ENCODE data around the gene TXNDC9. TPM values are rescaled to one million over a fixed set of nuclear protein-coding genes. Genes with fewer than 3 reads are reported as not detected.
"Not testable (repeated sequence)": the region's sequence is repeated elsewhere in the genome, so short reads cannot be mapped to it uniquely, and the experiment has no call there.

Gene TXNDC9
- total RNA-seq, 1 donor from 2014 or later: 26.6 TPM

DNA sequence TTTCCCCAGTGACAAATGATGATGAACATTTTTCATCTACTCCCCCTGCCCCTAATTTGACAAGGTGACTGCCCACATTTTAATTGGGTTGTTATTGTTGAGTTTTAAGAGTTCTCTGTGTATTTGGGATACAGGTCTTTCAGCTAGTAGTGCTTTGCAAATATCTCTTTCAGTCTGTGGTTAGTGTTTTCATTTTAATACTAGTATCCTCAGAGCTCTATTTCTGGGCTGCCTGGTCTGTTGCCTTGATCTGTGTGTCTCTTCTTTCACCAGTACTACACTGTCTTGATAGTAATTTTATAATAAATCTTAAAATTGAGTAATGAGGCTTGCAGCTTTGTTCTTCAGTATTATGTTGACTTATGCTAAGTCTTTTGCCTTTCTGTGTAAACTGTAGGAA is 20.7 kb upstream of the TXNDC9 start:
- Histone ChIP-seq H3K4me1 (ENCODE audit: control insufficient read depth in 3 of 3, insufficient read depth in 3 of 3, low read length in 3 of 3) (peaks cover 0 to 4% (median 0%) of the 10 kb centered on the region in 3 donors), H3K36me3 (ENCODE audit: control insufficient read depth in 3 of 3, insufficient read depth in 3 of 3, low read length in 3 of 3) (peaks cover 0 to 4% (median 0%) of the 10 kb centered on the region in 3 donors), H3K27ac (ENCODE audit: low read depth, low read length) (no peak overlapping the region), H3K9ac (ENCODE audit: low read depth in 1 of 3, low read length in 3 of 3) (no peak overlapping the region), H3K4me3 (ENCODE audit: low read length in 3 of 3) (no peak overlapping the region), H3K27me3 (ENCODE audit: control insufficient read depth in 3 of 3, insufficient read depth in 3 of 3, low read length in 3 of 3) (no peaks in the 10 kb centered on the region), H3K9me3 (ENCODE audit: control insufficient read depth in 3 of 3, low read length in 3 of 3) (no peaks in the 10 kb centered on the region)

DNA sequence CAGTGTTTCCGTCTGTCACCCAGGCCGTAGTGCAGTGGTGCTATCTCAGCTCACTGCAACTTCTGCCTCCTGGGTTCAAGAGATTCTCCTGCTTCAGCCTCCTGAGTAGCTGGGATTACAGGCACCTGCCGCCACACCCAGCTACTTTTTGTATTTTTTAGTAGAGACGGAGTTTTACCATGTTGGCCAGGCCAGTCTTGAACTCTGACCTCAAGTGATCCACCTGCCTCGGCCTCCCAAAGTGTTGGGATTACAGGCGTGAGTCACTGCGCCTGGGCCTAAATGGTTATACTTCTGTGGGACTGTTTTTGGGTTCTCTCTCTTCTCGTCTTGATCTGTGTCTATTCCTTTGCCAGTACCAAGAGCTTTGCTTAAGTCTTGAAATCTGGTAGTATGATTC is 18.7 kb upstream of the TXNDC9 start:
- not testable (repeated sequence) for H3K4me1 ChIP-seq (ENCODE audit: control insufficient read depth in 3 of 3, insufficient read depth in 3 of 3, low read length in 3 of 3); H3K4me3 ChIP-seq (ENCODE audit: low read length in 3 of 3); H3K36me3 ChIP-seq (ENCODE audit: control insufficient read depth in 3 of 3, insufficient read depth in 3 of 3, low read length in 3 of 3); H3K9me3 ChIP-seq (ENCODE audit: control insufficient read depth in 3 of 3, low read length in 3 of 3); H3K27me3 ChIP-seq (ENCODE audit: control insufficient read depth in 3 of 3, insufficient read depth in 3 of 3, low read length in 3 of 3); H3K27ac ChIP-seq (ENCODE audit: low read depth, low read length); H3K9ac ChIP-seq (ENCODE audit: low read depth in 1 of 3, low read length in 3 of 3)

DNA sequence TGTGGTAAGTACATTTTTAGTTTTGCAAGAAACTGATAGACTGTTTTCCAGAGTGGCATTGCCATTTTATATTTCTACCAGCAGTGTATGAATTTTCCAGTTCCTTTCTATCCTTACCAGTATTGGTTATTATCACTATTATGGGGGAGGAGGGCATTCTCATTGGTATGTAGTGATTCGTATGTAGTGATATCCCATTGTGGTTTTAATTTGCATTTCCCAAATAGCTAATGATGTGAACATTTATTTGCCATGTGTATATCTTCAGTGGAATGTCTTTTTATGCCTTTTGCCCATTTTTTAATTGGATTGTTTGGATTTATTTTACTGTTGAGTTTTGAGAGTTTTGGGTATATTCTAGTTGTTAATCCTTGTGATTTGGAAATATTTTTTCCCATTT is 17.9 kb upstream of the TXNDC9 start:
- no peak overlapping the region for H3K4me3 ChIP-seq (ENCODE audit: low read length in 3 of 3)
- H3K36me3 ChIP-seq (ENCODE audit: control insufficient read depth in 3 of 3, insufficient read depth in 3 of 3, low read length in 3 of 3): no peaks in the 10 kb centered on the region
- H3K9me3 ChIP-seq (ENCODE audit: control insufficient read depth in 3 of 3, low read length in 3 of 3): no peaks in the 10 kb centered on the region
- H3K9ac ChIP-seq (ENCODE audit: low read depth in 1 of 3, low read length in 3 of 3): no peak overlapping the region
- no peak overlapping the region for H3K27ac ChIP-seq (ENCODE audit: low read depth, low read length)
- H3K4me1 ChIP-seq (ENCODE audit: control insufficient read depth in 3 of 3, insufficient read depth in 3 of 3, low read length in 3 of 3): peaks cover 0 to 4% (median 0%) of the 10 kb centered on the region in 3 donors
- no peaks in the 10 kb centered on the region for H3K27me3 ChIP-seq (ENCODE audit: control insufficient read depth in 3 of 3, insufficient read depth in 3 of 3, low read length in 3 of 3)

DNA sequence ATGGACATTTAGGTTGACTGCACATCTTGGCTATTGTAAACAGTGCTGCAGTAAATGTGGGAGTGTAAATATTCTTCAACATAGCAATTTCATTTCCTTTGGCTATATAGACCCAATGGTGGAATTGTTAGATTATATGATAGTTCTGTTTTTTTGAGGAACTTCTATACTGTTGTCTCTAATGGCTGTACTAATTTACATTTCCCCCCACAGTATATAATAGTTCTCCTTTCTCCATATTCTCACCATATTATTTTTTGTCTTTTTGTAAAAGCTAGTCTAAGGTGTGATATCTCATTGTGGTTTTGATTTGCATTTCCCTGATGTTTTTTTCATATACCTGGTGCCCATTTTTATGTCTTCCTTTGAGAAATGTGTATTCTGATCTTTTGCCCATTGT is 14.1 kb upstream of the TXNDC9 start:
- Histone ChIP-seq H3K9ac (ENCODE audit: low read depth in 1 of 3, low read length in 3 of 3) (no peak overlapping the region), H3K27me3 (ENCODE audit: control insufficient read depth in 3 of 3, insufficient read depth in 3 of 3, low read length in 3 of 3) (no peaks in the 10 kb centered on the region), H3K36me3 (ENCODE audit: control insufficient read depth in 3 of 3, insufficient read depth in 3 of 3, low read length in 3 of 3) (no peaks in the 10 kb centered on the region), H3K4me3 (ENCODE audit: low read length in 3 of 3) (no peak overlapping the region), H3K9me3 (ENCODE audit: control insufficient read depth in 3 of 3, low read length in 3 of 3) (no peaks in the 10 kb centered on the region), H3K27ac (ENCODE audit: low read depth, low read length) (no peak overlapping the region), H3K4me1 (ENCODE audit: control insufficient read depth in 3 of 3, insufficient read depth in 3 of 3, low read length in 3 of 3) (no peaks in the 10 kb centered on the region)

DNA sequence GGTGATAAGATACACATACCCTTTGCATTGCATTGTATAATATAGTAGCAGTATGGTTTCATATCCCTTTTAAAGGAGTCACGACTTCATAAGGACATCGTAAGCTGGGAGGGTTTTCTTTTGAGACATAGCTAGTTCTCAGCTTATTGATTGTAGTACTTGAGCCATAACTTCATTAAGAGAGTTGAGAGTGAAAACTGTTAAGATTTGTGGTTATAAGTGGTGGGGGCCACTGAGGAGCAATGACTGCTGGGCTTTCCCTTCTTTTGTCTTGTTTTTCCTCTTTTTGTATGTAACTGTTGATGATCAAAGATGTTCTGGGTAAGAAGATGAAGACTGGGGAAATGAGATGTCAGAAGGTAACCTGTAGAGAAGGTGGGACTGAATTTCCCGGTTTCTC is 12.0 kb upstream of the TXNDC9 start:
- Histone ChIP-seq H3K27ac (ENCODE audit: low read depth, low read length) (no peak overlapping the region), H3K27me3 (ENCODE audit: control insufficient read depth in 3 of 3, insufficient read depth in 3 of 3, low read length in 3 of 3) (no peaks in the 10 kb centered on the region), H3K36me3 (ENCODE audit: control insufficient read depth in 3 of 3, insufficient read depth in 3 of 3, low read length in 3 of 3) (no peaks in the 10 kb centered on the region), H3K4me1 (ENCODE audit: control insufficient read depth in 3 of 3, insufficient read depth in 3 of 3, low read length in 3 of 3) (no peaks in the 10 kb centered on the region), H3K9me3 (ENCODE audit: control insufficient read depth in 3 of 3, low read length in 3 of 3) (no peaks in the 10 kb centered on the region), H3K4me3 (ENCODE audit: low read length in 3 of 3) (no peak overlapping the region), H3K9ac (ENCODE audit: low read depth in 1 of 3, low read length in 3 of 3) (no peak overlapping the region)

DNA sequence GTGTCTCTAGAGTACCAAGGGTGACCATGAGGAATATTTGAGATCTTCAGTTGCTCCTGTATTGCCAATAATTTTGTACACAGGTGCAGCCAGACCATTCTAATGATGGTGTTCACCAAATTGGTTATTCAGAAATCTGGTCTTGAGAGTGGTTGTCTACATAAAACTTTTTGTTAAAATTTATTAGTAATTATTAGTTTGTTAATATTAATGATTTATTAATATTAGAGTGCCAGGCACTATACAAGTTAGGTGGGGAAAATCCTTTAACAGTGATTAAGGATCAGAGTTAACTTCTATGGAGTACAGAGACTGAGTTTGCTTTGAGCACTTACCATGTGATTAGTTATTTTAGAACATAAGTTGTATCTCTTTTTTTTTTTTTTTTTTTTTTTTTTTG is 10.1 kb upstream of the TXNDC9 start:
- H3K4me1 ChIP-seq (ENCODE audit: control insufficient read depth in 3 of 3, insufficient read depth in 3 of 3, low read length in 3 of 3): no peaks in the 10 kb centered on the region
- H3K4me3 ChIP-seq (ENCODE audit: low read length in 3 of 3): no peak overlapping the region
- no peak overlapping the region for H3K27ac ChIP-seq (ENCODE audit: low read depth, low read length)
- no peaks in the 10 kb centered on the region for H3K27me3 ChIP-seq (ENCODE audit: control insufficient read depth in 3 of 3, insufficient read depth in 3 of 3, low read length in 3 of 3)
- no peaks in the 10 kb centered on the region for H3K36me3 ChIP-seq (ENCODE audit: control insufficient read depth in 3 of 3, insufficient read depth in 3 of 3, low read length in 3 of 3)
- no peaks in the 10 kb centered on the region for H3K9me3 ChIP-seq (ENCODE audit: control insufficient read depth in 3 of 3, low read length in 3 of 3)
- no peak overlapping the region for H3K9ac ChIP-seq (ENCODE audit: low read depth in 1 of 3, low read length in 3 of 3)

DNA sequence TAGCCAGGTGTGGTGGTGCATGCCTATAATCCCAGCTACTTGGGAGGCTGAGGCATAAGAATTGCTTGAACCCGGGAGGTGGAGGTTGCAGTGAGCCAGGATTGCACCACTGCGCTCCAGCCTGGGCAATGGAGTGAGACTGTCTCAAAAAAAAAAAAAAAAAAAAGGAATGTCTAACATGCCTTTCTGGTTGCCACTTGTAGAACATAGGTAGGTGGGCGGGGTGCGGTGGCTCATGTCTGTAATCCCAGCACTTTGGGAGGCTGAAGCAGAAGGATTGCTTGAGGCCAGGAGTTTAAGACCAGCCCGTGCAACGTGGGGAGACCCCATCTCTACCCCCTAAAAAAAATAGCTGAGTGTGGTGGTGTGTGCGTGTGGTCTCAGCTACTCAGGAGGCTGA is 9.3 kb upstream of the TXNDC9 start:
- H3K4me3 ChIP-seq (ENCODE audit: low read length in 3 of 3); H3K4me1 ChIP-seq (ENCODE audit: control insufficient read depth in 3 of 3, insufficient read depth in 3 of 3, low read length in 3 of 3); H3K27ac ChIP-seq (ENCODE audit: low read depth, low read length); H3K9me3 ChIP-seq (ENCODE audit: control insufficient read depth in 3 of 3, low read length in 3 of 3); H3K36me3 ChIP-seq (ENCODE audit: control insufficient read depth in 3 of 3, insufficient read depth in 3 of 3, low read length in 3 of 3); H3K27me3 ChIP-seq (ENCODE audit: control insufficient read depth in 3 of 3, insufficient read depth in 3 of 3, low read length in 3 of 3); H3K9ac ChIP-seq (ENCODE audit: low read depth in 1 of 3, low read length in 3 of 3): not testable (repeated sequence)

DNA sequence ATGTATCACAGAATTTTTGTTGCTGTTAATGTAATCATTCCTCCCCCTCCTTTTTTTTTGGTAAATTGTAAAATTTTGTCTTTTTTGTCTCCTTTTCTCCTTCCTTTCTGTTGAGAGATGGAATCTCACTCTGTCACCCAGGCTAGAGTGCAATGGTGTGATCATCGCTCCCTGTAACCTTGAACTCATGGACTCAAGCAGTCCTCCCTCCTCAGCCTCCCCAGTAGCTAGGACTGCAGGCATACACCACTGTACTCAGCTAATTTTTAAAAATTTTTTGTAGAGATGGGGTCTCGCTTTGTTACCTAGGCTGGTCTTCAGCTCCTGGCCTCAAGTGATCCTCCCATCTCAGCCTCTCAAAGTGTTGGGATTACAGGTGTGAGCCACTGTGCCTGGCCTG is 6.4 kb upstream of the TXNDC9 start:
- H3K9me3 ChIP-seq (ENCODE audit: control insufficient read depth in 3 of 3, low read length in 3 of 3): no peaks in the 10 kb centered on the region
- H3K36me3 ChIP-seq (ENCODE audit: control insufficient read depth in 3 of 3, insufficient read depth in 3 of 3, low read length in 3 of 3): no peaks in the 10 kb centered on the region
- peaks cover 0 to 8% (median 5%) of the 10 kb centered on the region in 3 donors for H3K4me1 ChIP-seq (ENCODE audit: control insufficient read depth in 3 of 3, insufficient read depth in 3 of 3, low read length in 3 of 3)
- H3K27ac ChIP-seq (ENCODE audit: low read depth, low read length): no peak overlapping the region
- no peak overlapping the region for H3K4me3 ChIP-seq (ENCODE audit: low read length in 3 of 3)
- H3K9ac ChIP-seq (ENCODE audit: low read depth in 1 of 3, low read length in 3 of 3): no peak overlapping the region
- no peaks in the 10 kb centered on the region for H3K27me3 ChIP-seq (ENCODE audit: control insufficient read depth in 3 of 3, insufficient read depth in 3 of 3, low read length in 3 of 3)

DNA sequence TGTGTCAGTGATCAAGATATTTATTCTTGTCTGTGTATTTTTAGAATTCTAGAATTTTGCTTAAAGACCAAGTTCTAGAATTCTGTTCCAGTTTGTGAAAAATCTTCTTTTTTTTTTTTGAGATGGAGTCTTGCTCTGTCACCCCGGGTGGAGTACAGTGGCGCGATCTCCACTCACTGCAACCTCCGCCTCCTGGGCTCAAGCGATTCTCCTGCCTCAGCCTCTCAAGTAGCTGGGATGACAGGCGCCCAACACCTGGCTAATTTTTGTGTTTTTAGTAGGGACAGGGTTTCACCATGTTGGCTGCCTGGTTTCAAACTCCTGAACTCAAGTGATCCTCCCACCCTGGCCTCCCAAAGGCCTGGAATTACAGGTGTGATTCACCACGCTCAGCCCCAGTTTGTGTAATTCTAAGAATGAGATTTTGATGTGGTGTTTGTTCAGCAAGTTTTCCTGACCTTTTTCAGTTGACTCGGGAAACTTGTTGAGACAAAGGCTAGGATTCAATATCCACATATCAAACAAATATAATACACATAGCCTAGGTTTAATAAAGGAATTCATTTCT is 4.6 kb upstream of the TXNDC9 start:
- Histone ChIP-seq H3K4me1 (ENCODE audit: control insufficient read depth in 3 of 3, insufficient read depth in 3 of 3, low read length in 3 of 3) (peaks cover 0 to 11% (median 8%) of the 10 kb centered on the region in 3 donors), H3K4me3 (ENCODE audit: low read length in 3 of 3) (no peak overlapping the region)

DNA sequence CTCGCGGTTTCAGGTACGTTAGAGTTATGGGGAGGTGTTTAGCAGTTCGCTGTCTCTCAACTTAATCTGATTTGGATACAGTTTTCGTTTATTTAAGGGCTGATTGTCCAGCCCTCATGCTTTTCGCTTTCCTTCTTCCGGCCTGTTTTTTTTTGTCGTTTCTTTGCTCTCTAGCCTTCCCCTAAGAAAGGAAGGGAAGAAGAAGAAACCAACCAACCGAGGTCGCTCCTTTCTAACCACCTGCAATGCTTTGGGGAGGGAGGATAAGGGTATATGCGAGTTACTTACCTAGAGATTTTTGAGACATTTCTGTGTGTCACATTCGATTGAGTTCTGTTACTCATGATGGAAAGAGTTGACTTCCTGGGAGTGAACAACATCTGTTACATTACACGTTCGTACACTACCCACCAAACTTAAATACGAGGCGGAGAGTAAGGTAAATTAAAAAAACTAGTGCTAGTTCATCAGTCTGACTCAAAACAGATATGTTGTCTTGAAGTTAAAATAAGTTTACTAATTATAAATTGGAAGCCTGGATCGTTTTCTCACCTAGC is 2.0 kb upstream of the TXNDC9 start:
- Histone ChIP-seq H3K9me3 (ENCODE audit: control insufficient read depth in 3 of 3, low read length in 3 of 3) (no peaks in the 10 kb centered on the region), H3K27me3 (ENCODE audit: control insufficient read depth in 3 of 3, insufficient read depth in 3 of 3, low read length in 3 of 3) (no peaks in the 10 kb centered on the region), H3K4me3 (ENCODE audit: low read length in 3 of 3) (peak overlapping the region; percentile 84 to 98 (median 90)), H3K36me3 (ENCODE audit: control insufficient read depth in 3 of 3, insufficient read depth in 3 of 3, low read length in 3 of 3) (no peaks in the 10 kb centered on the region), H3K9ac (ENCODE audit: low read depth in 1 of 3, low read length in 3 of 3) (peak overlapping the region; percentile 90 to 95 (median 93)), H3K4me1 (ENCODE audit: control insufficient read depth in 3 of 3, insufficient read depth in 3 of 3, low read length in 3 of 3) (peaks cover 5 to 23% (median 19%) of the 10 kb centered on the region in 3 donors), H3K27ac (ENCODE audit: low read depth, low read length) (peak overlapping the region; percentile 95)

More for the DNA sequence above, 4.6 kb upstream of the TXNDC9 start:
- H3K27me3 ChIP-seq (ENCODE audit: control insufficient read depth in 3 of 3, insufficient read depth in 3 of 3, low read length in 3 of 3): no peaks in the 10 kb centered on the region
- no peak overlapping the region for H3K9ac ChIP-seq (ENCODE audit: low read depth in 1 of 3, low read length in 3 of 3)
- H3K27ac ChIP-seq (ENCODE audit: low read depth, low read length): no peak overlapping the region
- H3K36me3 ChIP-seq (ENCODE audit: control insufficient read depth in 3 of 3, insufficient read depth in 3 of 3, low read length in 3 of 3): no peaks in the 10 kb centered on the region
- no peaks in the 10 kb centered on the region for H3K9me3 ChIP-seq (ENCODE audit: control insufficient read depth in 3 of 3, low read length in 3 of 3)

Data from skeletal muscle tissue (tissue), 4 donors.